Left renal pelvis (tissue), 4 donors: ENCODE measurements around the gene PRKCQ. TPM values are rescaled to one million over a fixed set of nuclear protein-coding genes. Genes with fewer than 3 reads are reported as not detected.

Source experiments
- DNase-seq, 4 donors: peaks; one replicate each; pipeline ENCODE4 v3.0.0-alpha.2; 2013; ENCODE audit warnings: low read depth in 4 of 4, low spot score in 3 of 4
- polyA plus RNA-seq, 4 donors: library from polyadenylated mRNA; unstranded; fragments of 120-200 nt; gene quantifications; one replicate each; pipeline ENCODE4 v1.2.1, GENCODE V29; 2013; ENCODE audit not compliant: insufficient read length in 4 of 4

PRKCQ gene
- polyA plus RNA-seq, 4 donors = 1.6 to 16.4 (median 14.2) TPM

GRCh38 chr10:6570893-6571292 is 9.2 kb downstream of the PRKCQ start:
- DNase-seq = no peak

GRCh38 chr10:6569259-6569658 is 10.8 kb downstream of the PRKCQ start:
- no peak for DNase-seq

- DNase-seq = no peak
Measured at GRCh38 chr10:6567884-6568283, 12.2 kb downstream of the PRKCQ start.

- no peak for DNase-seq
Measured at GRCh38 chr10:6567203-6567703, 12.8 kb downstream of the PRKCQ start.

- DNase-seq = no peak
Measured at GRCh38 chr10:6565588-6565987, 14.5 kb downstream of the PRKCQ start.

GRCh38 chr10:6564367-6564766 is 15.7 kb downstream of the PRKCQ start:
- DNase-seq = no peak

GRCh38 chr10:6563731-6564130 is 16.3 kb downstream of the PRKCQ start:
- DNase-seq = no peak

- no peak for DNase-seq
Measured at GRCh38 chr10:6563075-6563474, 17.0 kb downstream of the PRKCQ start.

GRCh38 chr10:6562221-6562620 is 17.9 kb downstream of the PRKCQ start:
- no peak for DNase-seq

- no peak for DNase-seq
Measured at GRCh38 chr10:6561552-6561951, 18.5 kb downstream of the PRKCQ start.

GRCh38 chr10:6558759-6559461 is 21.2 kb downstream of the PRKCQ start:
- DNase-seq = no peak

- DNase-seq = no peak
Measured at GRCh38 chr10:6558272-6558671, 21.8 kb downstream of the PRKCQ start.

- no peak for DNase-seq
Measured at GRCh38 chr10:6553937-6554336, 26.1 kb downstream of the PRKCQ start.

- DNase-seq = no peak
Measured at GRCh38 chr10:6543431-6544005, 36.6 kb downstream of the PRKCQ start.

- no peak for DNase-seq
Measured at GRCh38 chr10:6542999-6543430, 37.1 kb downstream of the PRKCQ start.

GRCh38 chr10:6539833-6540232 is 40.2 kb downstream of the PRKCQ start:
- DNase-seq = no peak

GRCh38 chr10:6537770-6538169 is 42.3 kb downstream of the PRKCQ start:
- no peak for DNase-seq

GRCh38 chr10:6536102-6536501 is 44.0 kb downstream of the PRKCQ start:
- DNase-seq = no peak

GRCh38 chr10:6535156-6535764 is 44.8 kb downstream of the PRKCQ start:
- DNase-seq = no peak

GRCh38 chr10:6532321-6532720 is 47.8 kb downstream of the PRKCQ start:
- DNase-seq = no peak

- DNase-seq = no peak
Measured at GRCh38 chr10:6530966-6531365, 49.1 kb downstream of the PRKCQ start.
